Measurements from ENCODE around the gene PAGE2.

Gene PAGE2

DNA sequence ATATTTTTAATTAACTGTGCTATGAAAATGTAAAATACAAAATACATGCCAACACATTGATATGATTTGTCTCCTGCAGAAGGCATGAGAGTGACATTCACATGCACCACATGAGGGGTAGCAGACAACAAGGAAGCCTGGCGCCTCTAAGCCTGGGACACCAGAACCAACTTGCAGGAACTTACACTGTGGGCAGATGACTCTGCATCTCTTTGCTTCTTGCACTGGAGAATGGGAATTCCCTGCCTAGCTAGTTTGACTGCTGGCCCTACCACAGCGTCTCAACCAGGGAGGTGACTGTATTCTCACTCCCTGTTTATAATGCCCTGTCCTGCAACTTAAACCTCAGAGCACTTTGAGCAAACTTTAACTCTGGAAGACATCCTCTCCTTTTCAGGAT is 40.5 kb downstream of the PAGE2 start:
- Histone ChIP-seq H3K4me3 (ENCODE audit: low read length, poor library complexity, severe bottlenecking) (no peak overlapping the region), H3F3A (ENCODE audit: low read depth) (no peaks in the 10 kb centered on the region), H3K79me2 (ENCODE audit: insufficient read depth, low read length) (no peaks in the 10 kb centered on the region), H3K9me2 (replicated peaks; ENCODE audit: low read depth, low read length) (no peaks in the 10 kb centered on the region), H3K9me3 (ENCODE audit: insufficient read depth, low read depth, low read length) (no peaks in the 10 kb centered on the region), H3K9ac (ENCODE audit: low read depth, low read length, poor library complexity, severe bottlenecking) (no peak overlapping the region), H3K36me3 (ENCODE audit: insufficient read depth, low read length) (no peaks in the 10 kb centered on the region), H3K4me2 (ENCODE audit: low read depth, low read length, poor library complexity, severe bottlenecking) (no peak overlapping the region), H3K27me3 (ENCODE audit: insufficient read depth, low read length, poor library complexity, severe bottlenecking) (no peaks in the 10 kb centered on the region), H4K20me1 (ENCODE audit: insufficient read depth, low read length, poor library complexity, severe bottlenecking) (no peaks in the 10 kb centered on the region), H2AFZ (ENCODE audit: low read length) (no peak overlapping the region), H3K4me1 (ENCODE audit: insufficient read depth, low read length, poor library complexity, severe bottlenecking) (no peaks in the 10 kb centered on the region)
- TF ChIP-seq EZH2phosphoT487 (IDR thresholded peaks at IDR 0.05; ENCODE audit: borderline replicate concordance): no peak
- TF ChIP-seq, protein P1, sequence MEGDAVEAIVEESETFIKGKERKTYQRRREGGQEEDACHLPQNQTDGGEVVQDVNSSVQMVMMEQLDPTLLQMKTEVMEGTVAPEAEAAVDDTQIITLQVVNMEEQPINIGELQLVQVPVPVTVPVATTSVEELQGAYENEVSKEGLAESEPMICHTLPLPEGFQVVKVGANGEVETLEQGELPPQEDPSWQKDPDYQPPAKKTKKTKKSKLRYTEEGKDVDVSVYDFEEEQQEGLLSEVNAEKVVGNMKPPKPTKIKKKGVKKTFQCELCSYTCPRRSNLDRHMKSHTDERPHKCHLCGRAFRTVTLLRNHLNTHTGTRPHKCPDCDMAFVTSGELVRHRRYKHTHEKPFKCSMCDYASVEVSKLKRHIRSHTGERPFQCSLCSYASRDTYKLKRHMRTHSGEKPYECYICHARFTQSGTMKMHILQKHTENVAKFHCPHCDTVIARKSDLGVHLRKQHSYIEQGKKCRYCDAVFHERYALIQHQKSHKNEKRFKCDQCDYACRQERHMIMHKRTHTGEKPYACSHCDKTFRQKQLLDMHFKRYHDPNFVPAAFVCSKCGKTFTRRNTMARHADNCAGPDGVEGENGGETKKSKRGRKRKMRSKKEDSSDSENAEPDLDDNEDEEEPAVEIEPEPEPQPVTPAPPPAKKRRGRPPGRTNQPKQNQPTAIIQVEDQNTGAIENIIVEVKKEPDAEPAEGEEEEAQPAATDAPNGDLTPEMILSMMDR (conservative IDR thresholded peaks at IDR 0.05; ENCODE audit: low read length): no peak

DNA sequence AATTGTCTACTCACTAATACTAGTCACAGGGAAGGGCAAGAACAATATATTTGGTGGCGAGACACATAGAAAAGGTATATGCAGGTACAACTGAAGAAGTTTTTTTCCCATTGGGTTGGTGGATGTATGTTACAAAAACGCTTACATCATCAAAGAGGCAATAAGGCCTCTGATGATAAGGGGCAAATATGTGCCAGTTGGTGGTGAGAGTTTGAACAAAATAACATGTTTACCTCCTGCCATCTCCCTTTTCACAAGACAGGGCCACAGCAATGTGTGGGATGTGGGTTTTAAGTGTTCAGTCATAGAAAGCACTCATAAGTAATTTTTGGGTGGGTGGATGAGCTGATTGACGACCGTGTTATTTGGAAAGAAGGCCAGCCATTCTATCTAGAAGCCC is 41.7 kb downstream of the PAGE2 start:
- TF ChIP-seq EZH2phosphoT487 (IDR thresholded peaks at IDR 0.05; ENCODE audit: borderline replicate concordance): no peak
- TF ChIP-seq, protein P1 (conservative IDR thresholded peaks at IDR 0.05; ENCODE audit: low read length): no peak
- no peak overlapping the region for H3K4me2 ChIP-seq (ENCODE audit: low read depth, low read length, poor library complexity, severe bottlenecking)
- no peaks in the 10 kb centered on the region for H4K20me1 ChIP-seq (ENCODE audit: insufficient read depth, low read length, poor library complexity, severe bottlenecking)
- H3K36me3 ChIP-seq (ENCODE audit: insufficient read depth, low read length): no peaks in the 10 kb centered on the region
- no peaks in the 10 kb centered on the region for H3K27me3 ChIP-seq (ENCODE audit: insufficient read depth, low read length, poor library complexity, severe bottlenecking)
- H3F3A ChIP-seq (ENCODE audit: low read depth): no peaks in the 10 kb centered on the region
- no peaks in the 10 kb centered on the region for H3K9me2 ChIP-seq (replicated peaks; ENCODE audit: low read depth, low read length)
- no peaks in the 10 kb centered on the region for H3K9me3 ChIP-seq (ENCODE audit: insufficient read depth, low read depth, low read length)
- no peak overlapping the region for H3K9ac ChIP-seq (ENCODE audit: low read depth, low read length, poor library complexity, severe bottlenecking)
- no peak overlapping the region for H2AFZ ChIP-seq (ENCODE audit: low read length)
- no peak overlapping the region for H3K4me3 ChIP-seq (ENCODE audit: low read length, poor library complexity, severe bottlenecking)
- no peaks in the 10 kb centered on the region for H3K79me2 ChIP-seq (ENCODE audit: insufficient read depth, low read length)
- H3K4me1 ChIP-seq (ENCODE audit: insufficient read depth, low read length, poor library complexity, severe bottlenecking): no peaks in the 10 kb centered on the region

DNA sequence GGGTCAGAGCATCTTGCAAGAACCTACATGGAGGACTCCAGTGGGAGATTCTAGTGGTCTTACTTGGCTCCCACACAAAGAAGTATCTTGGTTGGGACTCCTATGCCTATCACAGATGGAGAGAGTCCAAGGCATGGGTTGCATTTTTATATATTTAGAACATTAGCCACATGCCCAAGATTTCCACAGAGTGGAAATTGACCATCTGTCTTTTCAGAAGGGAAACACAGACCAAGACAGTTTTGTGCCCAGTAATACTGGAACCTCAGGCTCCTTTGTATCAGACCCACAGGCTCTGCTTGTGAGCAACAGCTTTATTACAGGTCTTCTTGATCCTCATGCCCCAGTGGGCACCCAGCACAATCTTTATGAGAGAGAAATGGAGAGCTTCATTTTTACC is 43.6 kb downstream of the PAGE2 start:
- Histone ChIP-seq H3K36me3 (ENCODE audit: insufficient read depth, low read length) (no peaks in the 10 kb centered on the region), H3K27me3 (ENCODE audit: insufficient read depth, low read length, poor library complexity, severe bottlenecking) (no peaks in the 10 kb centered on the region), H3K4me1 (ENCODE audit: insufficient read depth, low read length, poor library complexity, severe bottlenecking) (no peaks in the 10 kb centered on the region)

More for the DNA sequence above, 43.6 kb downstream of the PAGE2 start:
- no peaks in the 10 kb centered on the region for H3F3A ChIP-seq (ENCODE audit: low read depth)
- no peaks in the 10 kb centered on the region for H4K20me1 ChIP-seq (ENCODE audit: insufficient read depth, low read length, poor library complexity, severe bottlenecking)
- no peaks in the 10 kb centered on the region for H3K9me3 ChIP-seq (ENCODE audit: insufficient read depth, low read depth, low read length)
- no peaks in the 10 kb centered on the region for H3K79me2 ChIP-seq (ENCODE audit: insufficient read depth, low read length)
- no peak overlapping the region for H3K4me2 ChIP-seq (ENCODE audit: low read depth, low read length, poor library complexity, severe bottlenecking)
- H3K9me2 ChIP-seq (replicated peaks; ENCODE audit: low read depth, low read length): no peaks in the 10 kb centered on the region
- no peak for TF ChIP-seq EZH2phosphoT487 (IDR thresholded peaks at IDR 0.05; ENCODE audit: borderline replicate concordance)
- TF ChIP-seq, protein P1 (conservative IDR thresholded peaks at IDR 0.05; ENCODE audit: low read length): no peak
- H2AFZ ChIP-seq (ENCODE audit: low read length): no peak overlapping the region
- H3K9ac ChIP-seq (ENCODE audit: low read depth, low read length, poor library complexity, severe bottlenecking): no peak overlapping the region
- H3K4me3 ChIP-seq (ENCODE audit: low read length, poor library complexity, severe bottlenecking): no peak overlapping the region

Measured in Loucy (cell line).